EH (cell line): ENCODE results near the gene NTRK2.

Source experiments
- DNase-seq: peaks from one replicate; pipeline ENCODE4 v3.0.0-alpha.2; 2015; ENCODE audit warnings: low read depth

Gene NTRK2

DNA sequence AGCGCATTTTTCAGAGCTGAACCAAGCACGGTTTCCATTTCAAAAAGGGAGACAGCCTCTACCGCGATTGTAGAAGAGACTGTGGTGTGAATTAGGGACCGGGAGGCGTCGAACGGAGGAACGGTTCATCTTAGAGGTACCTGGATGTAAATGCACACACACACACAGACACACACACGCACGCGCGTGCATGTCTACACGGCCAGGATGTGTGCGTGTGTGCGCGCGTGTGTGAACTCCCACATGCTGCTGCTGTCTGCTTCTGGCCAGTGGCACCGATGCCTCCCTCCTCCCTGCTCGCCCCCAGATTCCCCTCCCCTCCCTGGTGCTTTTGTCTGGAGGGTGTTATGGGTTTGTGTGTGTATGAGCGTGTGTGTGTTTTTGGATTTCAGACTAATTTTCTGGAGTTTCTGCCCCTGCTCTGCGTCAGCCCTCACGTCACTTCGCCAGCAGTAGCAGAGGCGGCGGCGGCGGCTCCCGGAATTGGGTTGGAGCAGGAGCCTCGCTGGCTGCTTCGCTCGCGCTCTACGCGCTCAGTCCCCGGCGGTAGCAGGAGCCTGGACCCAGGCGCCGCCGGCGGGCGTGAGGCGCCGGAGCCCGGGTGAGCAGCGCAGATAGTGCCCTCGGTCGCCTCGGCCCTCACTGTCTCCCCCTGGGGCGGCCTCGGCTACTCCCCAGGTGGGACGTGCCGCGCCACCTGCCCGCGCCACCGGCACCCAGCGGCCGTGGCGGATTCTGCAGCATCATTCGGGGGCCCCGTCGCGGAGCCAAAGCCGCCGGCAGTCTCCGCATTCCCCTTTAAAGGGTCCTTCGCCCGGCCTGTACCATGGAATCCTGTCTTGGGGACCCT is at the start of gene NTRK2:
Gene NTRK2 (plus strand): TSS at position 442 of the 850 bp plus-strand sequence. CDS start 1,020 bp downstream, outside the sequence.
- DNase-seq: peak; percentile 47

DNA sequence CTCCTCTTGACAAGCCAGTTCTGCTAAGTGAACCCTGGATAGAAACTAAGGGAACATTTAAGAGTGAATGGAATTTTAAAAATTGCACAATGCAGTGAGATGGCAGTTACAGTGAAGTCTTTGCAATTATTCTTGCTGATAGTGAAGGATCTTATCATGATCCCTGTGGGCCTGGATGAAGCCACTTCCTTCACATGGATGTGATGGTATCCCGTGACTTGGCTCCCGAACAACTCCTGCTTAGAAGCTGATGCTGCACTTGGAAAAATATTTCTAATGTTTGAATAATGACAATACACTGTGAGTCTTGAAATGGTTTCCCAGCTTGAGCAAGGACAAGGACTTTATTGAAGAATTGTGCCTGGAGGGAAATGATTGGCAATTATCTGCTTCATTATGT is 49.2 kb upstream of the NTRK2 start:
- DNase-seq: no peak

DNA sequence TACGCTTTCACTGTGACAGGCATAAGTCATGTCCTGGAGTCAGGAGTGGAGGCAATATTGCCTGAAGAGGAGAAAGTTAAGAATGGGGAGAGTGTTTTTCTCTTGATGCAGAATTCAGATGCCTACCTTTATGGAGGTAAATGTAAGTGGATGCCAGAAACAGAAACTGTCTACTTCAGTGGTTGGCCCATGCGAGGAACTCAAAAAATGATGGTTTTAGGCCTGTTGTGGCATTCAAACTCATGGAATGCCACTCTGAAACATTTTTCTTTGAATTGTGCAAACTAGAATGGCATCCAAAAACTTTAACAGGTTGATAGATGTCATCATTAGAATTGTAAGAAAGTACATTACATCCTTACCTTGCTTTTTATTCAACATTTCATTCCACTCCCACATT is 47.7 kb upstream of the NTRK2 start:
- no peak for DNase-seq

DNA sequence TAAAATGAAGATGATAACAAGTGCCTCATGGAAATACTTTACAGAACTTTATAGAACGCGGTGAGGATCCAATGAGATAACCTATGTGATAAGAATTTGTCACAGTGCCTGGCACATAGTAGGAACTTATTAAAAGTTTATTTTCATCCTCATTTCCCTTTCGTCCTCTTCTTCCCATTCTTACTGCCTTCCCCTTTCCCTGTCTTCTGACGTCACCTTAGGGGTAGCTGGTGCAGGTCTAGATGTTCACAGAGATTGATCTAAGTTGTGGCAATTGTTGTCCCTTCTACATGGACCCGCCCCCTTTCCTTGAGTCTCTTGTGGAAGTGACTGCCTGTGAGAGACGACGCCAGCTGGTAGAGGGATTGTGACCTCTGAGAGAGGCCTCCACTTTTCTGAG is 46.5 kb upstream of the NTRK2 start:
- DNase-seq: no peak

DNA sequence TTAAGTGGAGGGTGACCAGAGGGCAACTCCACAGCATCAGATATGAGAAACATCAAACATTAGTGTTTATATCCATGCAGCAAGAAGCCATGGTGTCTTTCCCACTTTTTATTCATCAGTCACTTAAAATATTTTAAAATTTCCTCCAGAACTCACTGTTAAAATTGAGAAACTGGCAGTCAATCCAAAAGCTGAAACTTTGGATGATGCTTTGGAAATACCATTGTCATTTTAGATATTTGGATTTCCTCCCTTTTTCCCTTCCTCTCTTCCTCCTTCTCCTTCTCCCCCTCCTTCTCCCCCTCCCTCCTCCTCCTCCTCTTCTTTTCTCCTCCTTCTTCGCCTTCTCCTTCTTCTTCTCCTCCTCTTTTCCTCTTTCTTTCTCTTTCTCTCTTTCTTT is 33.1 kb upstream of the NTRK2 start:
- no peak for DNase-seq

DNA sequence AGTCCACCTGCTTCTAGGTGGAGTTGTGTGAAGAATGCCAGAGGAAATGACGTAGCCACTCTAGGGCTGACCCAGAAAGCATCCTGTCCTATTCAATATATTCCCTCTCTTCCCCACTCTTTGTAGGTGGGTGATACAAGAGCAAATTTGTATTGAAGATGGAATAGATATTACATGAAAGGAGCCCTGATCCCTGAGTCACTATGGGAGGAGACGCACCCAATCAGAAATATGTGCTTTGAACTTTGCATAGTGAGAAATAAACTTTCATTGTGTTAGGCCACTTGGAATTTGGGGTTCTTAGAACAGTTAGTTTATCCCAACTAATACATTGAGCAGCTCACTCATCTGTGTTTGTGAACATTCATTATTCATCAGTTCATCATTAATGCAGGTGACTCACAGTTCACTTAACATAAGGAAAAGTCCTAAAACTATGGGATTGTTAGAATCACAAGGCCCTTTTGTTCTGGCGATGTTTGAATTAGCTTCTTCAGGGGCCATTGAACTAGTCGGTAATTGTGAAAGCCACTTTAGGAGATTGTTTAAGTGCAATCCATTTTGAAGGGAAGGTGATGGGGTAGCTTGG is 26.9 kb upstream of the NTRK2 start:
- DNase-seq: no peak

DNA sequence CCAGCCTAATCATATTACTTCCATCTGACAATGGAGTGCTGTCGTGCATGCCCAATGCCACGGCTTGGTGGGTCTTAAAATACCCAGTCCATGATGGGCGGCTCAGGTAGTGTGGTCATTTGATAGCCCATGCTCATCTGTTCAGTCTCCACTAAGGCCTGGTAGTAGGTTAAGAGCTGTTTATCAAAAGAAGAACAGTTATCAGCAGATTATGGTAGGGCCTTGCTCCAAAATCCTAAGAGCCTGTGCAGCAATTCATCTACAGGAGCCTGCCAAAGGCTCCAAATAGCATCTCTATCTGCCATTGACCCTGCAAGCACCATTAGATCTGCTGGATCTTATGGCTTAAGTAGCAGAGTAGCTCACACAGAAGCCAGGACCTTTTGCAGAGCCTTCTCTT is 21.8 kb upstream of the NTRK2 start:
- no peak for DNase-seq

DNA sequence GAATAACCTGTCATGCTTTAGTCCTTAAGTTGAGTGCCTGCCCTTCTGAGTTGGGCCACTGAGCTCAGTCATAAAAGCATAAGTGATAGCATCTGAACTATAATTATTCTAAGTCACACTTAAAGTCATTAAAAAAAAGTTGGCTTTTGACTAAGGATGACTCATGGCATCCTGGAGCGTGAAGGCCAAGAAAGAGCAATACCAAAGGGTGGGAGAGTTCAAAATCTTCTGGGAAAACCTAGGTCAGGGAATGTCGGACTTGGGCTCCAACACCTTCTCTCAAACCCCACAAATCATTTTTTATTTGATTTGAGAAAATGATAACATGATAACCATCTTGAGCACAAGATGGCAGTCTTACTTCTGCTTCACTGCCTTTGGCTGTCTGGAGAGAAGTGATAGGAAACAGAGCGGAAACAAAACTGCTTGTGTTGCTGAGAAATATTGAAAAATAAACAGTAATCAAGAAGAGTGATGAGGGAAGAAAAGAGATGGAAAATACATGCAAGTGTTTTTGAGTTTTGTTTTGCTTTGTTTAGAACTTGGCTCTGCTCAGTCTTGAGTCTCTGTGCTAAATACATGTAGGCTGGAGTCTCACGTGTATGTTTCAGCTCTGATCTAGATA is 16.9 kb upstream of the NTRK2 start:
- peak; percentile 27 for DNase-seq

DNA sequence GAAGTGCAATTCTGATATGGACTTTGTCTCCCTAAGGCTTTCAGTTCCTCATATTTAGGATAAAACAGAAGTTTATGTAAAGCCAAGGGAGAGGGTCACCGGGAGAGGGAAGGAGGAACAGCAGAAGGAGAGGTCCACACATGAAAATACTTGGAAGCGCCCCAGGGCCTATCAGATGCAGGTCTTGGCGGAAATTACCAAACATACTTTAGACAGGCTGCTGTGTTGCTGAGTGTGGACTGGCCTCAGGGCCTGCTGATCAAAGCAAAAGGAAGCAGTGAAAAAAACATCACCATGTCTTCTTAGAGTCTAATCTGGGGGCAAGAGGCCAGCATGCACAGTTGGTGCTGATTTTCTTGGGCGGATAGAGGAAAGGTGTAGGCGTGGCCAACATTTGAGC is 14.1 kb upstream of the NTRK2 start:
- DNase-seq: no peak

DNA sequence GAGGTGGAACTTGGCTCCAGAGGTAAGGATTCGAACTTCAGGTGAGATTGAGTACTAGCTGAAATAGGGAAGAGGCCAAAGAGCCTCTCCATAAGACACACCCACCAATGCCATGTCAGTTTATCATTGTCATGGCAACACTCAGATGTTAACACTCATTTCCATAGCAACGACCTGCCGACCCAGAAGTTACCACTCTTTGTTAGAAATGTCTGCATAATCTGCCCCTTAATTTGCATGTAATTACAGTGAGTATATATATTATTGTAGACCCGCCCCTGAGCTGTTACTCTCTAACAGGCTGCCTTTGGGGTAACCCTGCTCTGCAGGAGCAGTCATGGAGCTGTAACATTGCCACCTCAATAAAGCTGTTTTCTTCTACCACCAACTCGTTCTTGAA is 10.2 kb upstream of the NTRK2 start:
- no peak for DNase-seq

DNA sequence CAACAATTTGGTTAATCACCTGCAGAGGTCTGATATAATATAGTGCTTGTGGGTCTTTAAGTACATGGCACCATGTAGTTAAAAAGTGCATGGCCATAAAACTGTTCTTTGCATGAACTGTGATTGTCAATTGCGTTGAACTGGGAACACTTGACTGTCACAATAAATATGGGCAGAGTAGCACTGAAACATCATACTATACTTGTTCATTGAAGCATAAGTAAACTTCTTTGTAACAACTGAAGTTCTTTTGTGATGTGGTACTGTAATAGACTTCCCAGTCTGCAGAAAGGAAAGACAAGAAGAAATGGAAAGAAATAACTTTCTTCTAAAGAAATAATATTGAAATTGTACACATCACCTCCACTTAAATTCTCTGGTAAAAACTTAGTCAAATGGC is 9.8 kb upstream of the NTRK2 start:
- DNase-seq: no peak

DNA sequence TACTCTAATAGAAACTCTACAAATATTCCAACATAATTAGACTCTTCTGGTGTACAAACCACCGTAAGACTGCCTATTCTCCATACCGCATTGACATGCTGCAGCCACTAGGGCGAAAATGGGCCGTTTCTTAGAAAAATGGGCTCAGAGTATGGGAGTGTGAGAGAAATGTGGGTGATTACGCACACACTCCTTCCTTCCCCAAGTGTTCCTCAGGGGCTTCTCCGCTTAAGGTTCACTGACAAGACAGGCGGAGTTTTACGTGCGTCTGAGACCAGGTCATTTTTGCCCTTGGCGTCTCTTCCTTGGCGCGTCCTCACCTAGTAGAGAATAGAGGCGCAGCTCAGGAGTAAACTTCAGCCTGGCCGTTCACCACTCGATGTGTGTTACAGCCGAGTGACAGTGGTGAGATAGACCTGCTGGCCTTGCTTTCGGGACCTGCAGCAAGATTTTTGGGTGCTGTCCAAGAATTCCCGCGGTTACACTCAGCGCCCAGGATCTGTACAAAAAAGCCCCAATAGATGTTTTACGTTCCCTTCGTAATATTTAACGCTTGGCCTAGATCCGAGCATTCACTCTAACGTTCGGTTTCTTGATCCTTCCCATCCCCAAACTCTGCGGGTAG is 1.8 kb upstream of the NTRK2 start:
- peak; percentile 24 for DNase-seq

DNA sequence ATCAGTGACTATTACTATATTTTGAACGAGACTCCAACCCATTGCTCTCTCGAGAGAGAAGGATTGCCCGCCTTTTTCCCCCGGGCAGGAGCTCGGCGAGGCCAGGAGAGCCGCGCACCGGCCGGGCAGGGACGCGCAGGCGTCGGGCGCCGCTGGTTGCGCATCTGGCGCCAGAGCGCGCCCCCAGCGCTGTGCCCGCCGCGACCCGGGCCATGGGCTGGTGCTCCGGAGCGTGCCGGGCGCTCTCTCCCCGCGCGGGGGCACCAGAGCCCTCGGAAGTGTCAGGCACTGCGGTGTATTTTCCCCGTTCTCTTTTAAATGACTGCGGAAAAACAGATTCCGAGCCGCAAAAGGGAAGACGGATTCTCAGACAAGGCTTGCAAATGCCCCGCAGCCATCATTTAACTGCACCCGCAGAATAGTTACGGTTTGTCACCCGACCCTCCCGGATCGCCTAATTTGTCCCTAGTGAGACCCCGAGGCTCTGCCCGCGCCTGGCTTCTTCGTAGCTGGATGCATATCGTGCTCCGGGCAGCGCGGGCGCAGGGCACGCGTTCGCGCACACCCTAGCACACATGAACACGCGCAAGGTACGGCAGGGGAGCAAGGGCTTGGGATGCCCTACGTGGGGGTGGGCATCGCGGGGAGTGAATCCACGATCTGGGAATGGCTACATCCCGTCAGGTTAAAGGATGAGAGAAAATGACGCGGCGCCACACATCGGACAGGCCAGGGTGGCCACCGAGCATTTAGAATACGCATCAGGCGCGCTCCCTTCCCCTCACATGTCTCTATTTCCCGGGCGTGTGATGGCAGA is 1.1 kb upstream of the NTRK2 start:
- peak; percentile 73 for DNase-seq

DNA sequence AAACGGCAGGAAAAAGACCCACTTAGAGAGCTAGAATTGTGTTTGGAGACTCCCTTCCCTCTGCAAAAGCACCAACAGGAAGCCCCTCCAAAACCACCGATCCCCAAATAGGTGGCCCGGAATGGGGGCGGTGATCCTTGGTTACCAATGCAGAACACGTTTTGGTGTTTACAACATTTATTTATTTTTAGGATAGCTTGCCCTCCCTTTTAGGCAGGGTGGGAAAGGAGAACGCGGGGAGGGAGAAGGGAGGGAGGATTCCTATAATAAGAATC is 579 bp upstream of the NTRK2 start:
- no peak for DNase-seq

DNA sequence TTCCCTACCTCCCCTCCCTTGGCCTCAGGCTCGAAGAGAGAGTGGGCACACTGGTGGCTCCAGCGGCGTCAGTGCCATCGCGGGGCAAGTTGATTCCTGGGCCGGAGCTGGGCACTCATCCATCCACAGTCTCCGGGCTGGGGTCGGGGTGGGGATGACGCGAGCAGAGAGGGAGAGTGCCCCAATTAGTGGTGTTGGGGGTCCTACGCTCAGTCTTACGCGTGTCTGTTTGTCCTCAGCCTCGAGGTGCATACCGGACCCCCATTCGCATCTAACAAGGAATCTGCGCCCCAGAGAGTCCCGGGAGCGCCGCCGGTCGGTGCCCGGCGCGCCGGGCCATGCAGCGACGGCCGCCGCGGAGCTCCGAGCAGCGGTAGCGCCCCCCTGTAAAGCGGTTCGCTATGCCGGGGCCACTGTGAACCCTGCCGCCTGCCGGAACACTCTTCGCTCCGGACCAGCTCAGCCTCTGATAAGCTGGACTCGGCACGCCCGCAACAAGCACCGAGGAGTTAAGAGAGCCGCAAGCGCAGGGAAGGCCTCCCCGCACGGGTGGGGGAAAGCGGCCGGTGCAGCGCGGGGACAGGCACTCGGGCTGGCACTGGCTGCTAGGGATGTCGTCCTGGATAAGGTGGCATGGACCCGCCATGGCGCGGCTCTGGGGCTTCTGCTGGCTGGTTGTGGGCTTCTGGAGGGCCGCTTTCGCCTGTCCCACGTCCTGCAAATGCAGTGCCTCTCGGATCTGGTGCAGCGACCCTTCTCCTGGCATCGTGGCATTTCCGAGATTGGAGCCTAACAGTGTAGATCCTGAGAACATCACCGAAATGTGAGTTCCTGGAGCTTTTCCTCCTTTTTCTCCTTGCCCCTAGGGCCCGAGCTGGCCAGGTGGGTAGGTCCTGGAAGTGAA is 861 bp downstream of the NTRK2 start:
- peak; percentile 7 for DNase-seq

DNA sequence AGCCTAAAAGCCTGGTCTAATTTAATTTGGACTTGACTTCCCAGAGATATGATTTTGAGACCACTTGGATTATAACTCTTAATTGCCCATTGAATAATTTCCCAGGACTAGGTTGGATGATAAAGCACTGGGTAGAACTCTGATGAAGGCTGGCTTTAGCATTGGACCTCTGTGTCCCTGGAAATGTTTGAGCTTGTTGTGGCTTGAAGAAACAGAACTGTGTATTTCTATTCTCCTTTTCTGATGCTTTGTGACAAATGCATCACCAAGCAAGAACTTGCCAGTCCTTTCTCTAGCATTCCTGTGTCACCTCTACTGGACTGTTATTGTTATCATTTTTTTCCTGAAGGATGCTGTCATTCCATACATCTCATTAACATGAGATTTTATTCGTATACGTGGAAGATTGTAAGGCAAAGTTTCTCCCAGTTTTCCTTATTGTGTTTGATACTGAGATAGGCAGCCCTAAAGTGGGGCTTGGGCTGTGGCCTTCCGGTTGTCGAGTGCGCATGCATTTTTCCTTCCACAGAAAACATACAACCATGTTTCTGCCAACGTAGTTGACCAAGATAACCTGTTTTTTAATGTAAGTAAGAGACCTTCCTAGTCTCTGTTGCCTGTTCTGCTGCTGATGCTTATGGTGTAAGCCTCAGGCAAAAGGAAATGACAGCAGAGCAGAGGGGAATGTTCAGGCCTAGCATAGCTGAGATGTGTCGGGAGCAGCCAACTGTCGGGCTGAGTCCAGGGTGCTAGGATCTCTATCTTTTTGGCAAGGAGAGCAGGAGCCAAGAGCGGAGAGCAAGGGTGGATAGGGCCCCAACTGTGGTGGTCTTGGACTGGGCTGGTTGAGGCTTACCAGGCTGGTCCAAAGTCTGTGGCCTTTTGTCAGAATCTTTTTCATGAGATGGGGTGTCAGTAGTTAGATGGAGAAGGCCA is 2.3 kb downstream of the NTRK2 start:
- DNase-seq: peak; percentile 28

DNA sequence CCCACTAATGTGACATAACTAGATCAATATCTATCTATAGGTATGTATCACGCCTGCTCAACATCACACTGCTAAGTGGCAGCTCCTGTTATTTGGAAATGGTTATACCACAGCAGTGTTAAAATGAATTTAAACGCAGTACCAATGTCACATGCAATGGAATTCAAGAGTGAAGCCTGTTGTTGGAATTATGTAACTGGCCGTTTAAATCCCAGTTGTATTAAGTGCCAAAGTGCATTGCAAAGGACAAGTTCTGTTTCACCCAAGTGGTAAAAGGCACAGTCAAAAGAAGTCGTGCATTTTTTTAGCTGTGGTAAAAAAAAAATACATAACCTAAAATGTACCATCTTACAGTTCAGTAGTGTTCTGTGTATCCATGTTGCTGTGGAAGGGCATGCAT is 4.3 kb downstream of the NTRK2 start:
- no peak for DNase-seq

DNA sequence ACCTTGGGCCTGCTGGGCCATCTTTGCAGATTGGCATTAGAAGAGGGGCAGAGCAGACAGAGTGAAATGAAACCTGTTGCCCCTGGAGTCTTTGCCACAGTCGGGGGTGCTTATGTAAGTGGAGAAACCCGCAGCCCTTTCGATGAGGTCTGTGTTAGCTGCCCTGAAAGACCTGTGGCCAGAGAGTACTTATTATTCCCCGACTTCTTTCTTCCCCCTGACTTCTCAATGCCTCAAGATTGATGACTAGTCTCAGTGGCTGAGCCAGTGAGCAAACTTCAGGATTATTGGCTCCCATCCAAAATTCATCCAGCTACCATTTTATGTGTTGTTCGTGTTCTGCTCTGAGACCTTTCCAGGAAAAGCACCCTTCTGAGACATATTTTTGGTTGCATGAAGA is 7.6 kb downstream of the NTRK2 start:
- no peak for DNase-seq

DNA sequence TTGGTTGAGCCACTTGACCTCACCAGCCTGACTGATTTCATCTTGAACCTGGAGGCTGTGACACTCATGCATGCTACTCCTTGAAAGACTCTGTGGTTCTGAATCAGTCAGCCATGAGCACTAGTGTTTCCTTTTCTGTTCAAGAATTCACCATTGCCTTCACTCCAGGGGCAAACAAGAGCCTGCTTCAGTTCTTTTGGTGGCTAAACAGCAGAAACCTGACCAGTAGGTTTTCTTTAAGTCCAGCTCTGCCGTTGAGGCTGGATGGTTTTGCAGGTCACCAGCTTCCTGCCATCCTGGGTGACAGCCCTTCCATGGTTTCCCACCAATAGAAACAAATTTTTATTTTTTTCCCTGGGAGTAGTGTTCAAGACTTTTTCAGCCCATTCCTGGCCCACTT is 10.0 kb downstream of the NTRK2 start:
- DNase-seq: no peak
